Amygdala (tissue), 56 donors: ENCODE results near the gene BCAS2.
"Not testable (repeated sequence)": the region's sequence is repeated elsewhere in the genome, so short reads cannot be mapped to it uniquely, and the experiment has no call there.

Source experiments
- DNase-seq, 56 donors: peaks; one replicate each; lab custom pipeline; 2025; lab: John Stamatoyannopoulos, UW

BCAS2 gene

GRCh38 chr1:114581335-114582287, at the start of gene BCAS2:
Gene BCAS2, minus strand, starts transcription at chr1:114581615. Its CDS starts 24 bp downstream, at chr1:114581591.
- peak; percentile 68 to 99 (median 93) for DNase-seq

- DNase-seq: no peak
Measured at GRCh38 chr1:114627107-114627506, 45.7 kb upstream of the BCAS2 start.

- no peak for DNase-seq
Measured at GRCh38 chr1:114623364-114623763, 41.9 kb upstream of the BCAS2 start.

- DNase-seq: peak in 2 of 56 donors; percentile 1 to 3
Measured at GRCh38 chr1:114620419-114620818, 39.0 kb upstream of the BCAS2 start.

GRCh38 chr1:114618606-114619005, 37.2 kb upstream of the BCAS2 start:
- DNase-seq: no peak

- DNase-seq: no peak
Measured at GRCh38 chr1:114610546-114611245, 29.3 kb upstream of the BCAS2 start.

- no peak for DNase-seq
Measured at GRCh38 chr1:114609826-114610225, 28.4 kb upstream of the BCAS2 start.

GRCh38 chr1:114609026-114609425, 27.6 kb upstream of the BCAS2 start:
- no peak for DNase-seq

- DNase-seq: no peak
Measured at GRCh38 chr1:114607223-114607622, 25.8 kb upstream of the BCAS2 start.

GRCh38 chr1:114597949-114598348, 16.5 kb upstream of the BCAS2 start:
- DNase-seq: no peak

GRCh38 chr1:114595602-114596001, 14.2 kb upstream of the BCAS2 start:
- no peak for DNase-seq

GRCh38 chr1:114594046-114594445, 12.6 kb upstream of the BCAS2 start:
- no peak for DNase-seq

GRCh38 chr1:114589122-114589521, 7.7 kb upstream of the BCAS2 start:
- DNase-seq: no peak

- no peak for DNase-seq
Measured at GRCh38 chr1:114588196-114588689, 6.8 kb upstream of the BCAS2 start.

- no peak for DNase-seq
Measured at GRCh38 chr1:114587203-114587991, 6.0 kb upstream of the BCAS2 start.

GRCh38 chr1:114586513-114587047, 5.2 kb upstream of the BCAS2 start:
- no peak for DNase-seq

- DNase-seq: no peak
Measured at GRCh38 chr1:114585231-114585630, 3.8 kb upstream of the BCAS2 start.

GRCh38 chr1:114574365-114574764, 7.0 kb downstream of the BCAS2 start:
- no peak for DNase-seq

GRCh38 chr1:114564141-114564540, 17.3 kb downstream of the BCAS2 start:
- peak in 3 of 56 donors; percentile 1 to 21 (median 1) for DNase-seq

GRCh38 chr1:114562978-114563510, 18.4 kb downstream of the BCAS2 start:
- DNase-seq: not testable (repeated sequence)
